T-helper 2 cell treated with Interferon-gamma antibody and Interleukin-4, amounts not matched to agents 100 ng/mL and 5 ng/mL, for 36 hours (primary cell): ENCODE results near the gene VCAN. TPM values are rescaled to one million over a fixed set of nuclear protein-coding genes. Genes with fewer than 3 reads are reported as not detected.

Experiments used
- intact Hi-C: fragments of 100-400 bp; cut with micrococcal nuclease; formaldehyde crosslinking; loops from one replicate; pipeline ENCODE4 v1.15.1; 2023
- total RNA-seq: library from RNA; stranded (reverse); gene quantifications from 2 replicates; pipeline ENCODE4 v1.2.3, GENCODE V29; 2022

VCAN gene
- total RNA-seq, 1 donor from 2014 or later: not detected

- intact Hi-C loops: no loop called here
Measured at GRCh38 chr5:83494087-83494620, 22.6 kb downstream of the VCAN start.

- intact Hi-C loops: no loop called here
Measured at GRCh38 chr5:83494666-83495065, 23.1 kb downstream of the VCAN start.

GRCh38 chr5:83496626-83497025 lies 25.1 kb downstream of the VCAN start:
- intact Hi-C loops: no loop called here

GRCh38 chr5:83498585-83498984 lies 27.0 kb downstream of the VCAN start:
- intact Hi-C loops: no loop called here

- intact Hi-C loops: no loop called here
Measured at GRCh38 chr5:83503662-83504061, 32.1 kb downstream of the VCAN start.

- intact Hi-C loops: no loop called here
Measured at GRCh38 chr5:83507431-83507830, 35.9 kb downstream of the VCAN start.

GRCh38 chr5:83509540-83509939 lies 38.0 kb downstream of the VCAN start:
- intact Hi-C loops: no loop called here

- intact Hi-C loops: no loop called here
Measured at GRCh38 chr5:83510260-83510659, 38.7 kb downstream of the VCAN start.

- intact Hi-C loops: no loop called here
Measured at GRCh38 chr5:83512061-83512745, 40.7 kb downstream of the VCAN start.

GRCh38 chr5:83513081-83513480 lies 41.5 kb downstream of the VCAN start:
- intact Hi-C loops: no loop called here

GRCh38 chr5:83513491-83513890 lies 41.9 kb downstream of the VCAN start:
- intact Hi-C loops: no loop called here

- intact Hi-C loops: no loop called here
Measured at GRCh38 chr5:83516377-83516776, 44.8 kb downstream of the VCAN start.

- intact Hi-C loops: no loop called here
Measured at GRCh38 chr5:83517072-83517687, 45.6 kb downstream of the VCAN start.

- intact Hi-C loops: no loop called here
Measured at GRCh38 chr5:83517688-83518085, 46.1 kb downstream of the VCAN start.

- intact Hi-C loops: no loop called here
Measured at GRCh38 chr5:83518319-83519061, 46.9 kb downstream of the VCAN start.

- intact Hi-C loops: no loop called here
Measured at GRCh38 chr5:83522446-83522845, 50.9 kb downstream of the VCAN start.

GRCh38 chr5:83523929-83524328 lies 52.4 kb downstream of the VCAN start:
- intact Hi-C loops: no loop called here

GRCh38 chr5:83524345-83524744 lies 52.8 kb downstream of the VCAN start:
- intact Hi-C loops: no loop called here

GRCh38 chr5:83524991-83525390 lies 53.4 kb downstream of the VCAN start:
- intact Hi-C loops: no loop called here

- intact Hi-C loops: no loop called here
Measured at GRCh38 chr5:83526289-83526688, 54.7 kb downstream of the VCAN start.

- intact Hi-C loops: no loop called here
Measured at GRCh38 chr5:83527221-83527620, 55.7 kb downstream of the VCAN start.

- intact Hi-C loops: no loop called here
Measured at GRCh38 chr5:83527722-83528438, 56.3 kb downstream of the VCAN start.
